Vagina (tissue), 2 donors: ENCODE results near the gene EP400. TPM values are rescaled to one million over a fixed set of nuclear protein-coding genes. Genes with fewer than 3 reads are reported as not detected.

ENCODE experiments used
- DNase-seq, 2 donors: peaks; one replicate each; pipeline ENCODE4 v3.0.0-alpha.2; 2017; ENCODE audit errors: extremely low spot score in 2 of 2
- H3K27ac ChIP-seq: fragments of 200-600 bp; sonication (generic); one replicate; pipeline ENCODE4 v1.5.1; 2019
- H3K27me3 ChIP-seq: fragments of 200-600 bp; sonication (generic); one replicate; pipeline ENCODE4 v1.5.1; 2019
- H3K36me3 ChIP-seq, 2 donors: fragments of 200-600 bp; sonication (generic); one replicate each; pipeline ENCODE4 v1.5.1; 2017 to 2019
- H3K4me1 ChIP-seq: fragments of 200-600 bp; sonication (generic); one replicate; pipeline ENCODE4 v1.5.1; 2019
- H3K4me3 ChIP-seq, 2 donors: fragments of 200-600 bp; sonication (generic); 1 replicate in 1 of 2; 2 replicates in 1 of 2; pipeline ENCODE4 v1.5.1; 2016 to 2019
- H3K9me3 ChIP-seq: fragments of 200-600 bp; sonication (generic); one replicate; pipeline ENCODE4 v1.5.1; 2019
- POLR2A ChIP-seq, 2 donors: fragments of 450-650 bp; IDR thresholded peaks; one replicate each; pipeline ENCODE4 v1.6.1; 2017; ENCODE audit warnings: antibody characterized with exemption in 2 of 2, mild to moderate bottlenecking in 2 of 2, moderate library complexity in 2 of 2
- POLR2AphosphoS5 ChIP-seq, 2 donors: sonication (generic); formaldehyde crosslinking; IDR thresholded peaks; one replicate each; pipeline ENCODE4 v1.9.0; 2017; ENCODE audit warnings: antibody characterized with exemption in 2 of 2, mild to moderate bottlenecking in 2 of 2, low read depth in 1 of 2; ENCODE audit not compliant: insufficient read depth in 1 of 2
- intact Hi-C: fragments of 100-400 bp; cut with DNase I; formaldehyde crosslinking; loops from one replicate; pipeline ENCODE4 v1.15.1; 2023
- total RNA-seq: library from RNA; depleted of rRNA; stranded (reverse); fragments of >200 nt; gene quantifications from one replicate; pipeline ENCODE4 v1.2.3, GENCODE V29; 2016
- TF ChIP-seq, protein P1 (sequence below), 3 experiments: fragments of 450-650 bp in 2 of 3; fragments of 200-600 bp in 1 of 3; sonication (generic) in 1 of 3; IDR thresholded peaks; one replicate each; pipeline ENCODE4 v1.5.1; 2017 to 2019; ENCODE audit warnings: antibody characterized with exemption in 3 of 3, mild to moderate bottlenecking in 2 of 3, moderate library complexity in 2 of 3

EP400 gene
- total RNA-seq, 1 donor from 2014 or later, result 35.6 TPM

DNA sequence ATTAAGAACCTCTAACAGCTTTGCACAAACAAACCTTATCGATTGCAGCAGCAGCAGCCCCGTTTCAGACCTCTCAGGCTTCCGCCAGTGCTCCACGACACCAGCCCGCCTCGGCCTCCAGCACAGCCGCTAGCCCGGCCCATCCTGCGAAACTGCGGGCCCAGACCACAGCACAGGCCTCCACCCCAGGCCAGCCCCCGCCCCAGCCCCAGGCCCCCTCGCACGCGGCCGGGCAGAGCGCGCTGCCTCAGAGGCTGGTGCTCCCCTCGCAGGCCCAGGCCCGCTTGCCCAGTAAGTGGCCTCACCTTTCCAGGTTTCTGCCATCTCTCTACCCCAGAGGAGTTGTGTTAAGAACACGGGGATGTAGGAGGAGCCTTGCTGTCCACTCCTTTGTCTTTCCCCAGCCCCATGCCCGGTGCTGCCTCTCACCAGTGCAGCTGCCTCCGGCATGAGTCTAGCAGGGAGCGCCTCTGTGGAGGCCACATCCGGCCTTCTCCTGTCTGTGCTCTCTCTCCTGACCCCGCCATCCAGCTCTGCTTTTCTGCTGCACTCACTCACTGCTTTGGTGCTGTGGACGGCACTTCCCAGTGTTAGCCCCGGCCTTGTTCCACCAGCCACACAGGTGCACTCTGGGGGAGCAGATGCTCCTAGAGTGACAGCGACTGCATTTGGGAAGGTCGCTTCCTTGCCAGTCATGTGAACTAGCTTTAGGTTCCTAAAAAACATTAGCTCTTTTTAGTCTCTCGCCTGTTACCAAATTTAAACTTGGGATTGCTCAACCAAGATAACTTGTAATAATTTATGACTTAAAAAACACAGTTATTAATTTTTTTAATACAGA is 71.5 kb downstream of the EP400 start:
- intact Hi-C loops, result no loop called here
- Histone ChIP-seq H3K27ac (no peak overlapping the region), H3K36me3 (peaks cover 0 to 85% of the 10 kb centered on the region in 2 donors), H3K9me3 (no peaks in the 10 kb centered on the region), H3K4me3 (no peak overlapping the region), H3K4me1 (no peaks in the 10 kb centered on the region), H3K27me3 (no peaks in the 10 kb centered on the region)
- no peak for DNase-seq
- TF ChIP-seq, protein P1, sequence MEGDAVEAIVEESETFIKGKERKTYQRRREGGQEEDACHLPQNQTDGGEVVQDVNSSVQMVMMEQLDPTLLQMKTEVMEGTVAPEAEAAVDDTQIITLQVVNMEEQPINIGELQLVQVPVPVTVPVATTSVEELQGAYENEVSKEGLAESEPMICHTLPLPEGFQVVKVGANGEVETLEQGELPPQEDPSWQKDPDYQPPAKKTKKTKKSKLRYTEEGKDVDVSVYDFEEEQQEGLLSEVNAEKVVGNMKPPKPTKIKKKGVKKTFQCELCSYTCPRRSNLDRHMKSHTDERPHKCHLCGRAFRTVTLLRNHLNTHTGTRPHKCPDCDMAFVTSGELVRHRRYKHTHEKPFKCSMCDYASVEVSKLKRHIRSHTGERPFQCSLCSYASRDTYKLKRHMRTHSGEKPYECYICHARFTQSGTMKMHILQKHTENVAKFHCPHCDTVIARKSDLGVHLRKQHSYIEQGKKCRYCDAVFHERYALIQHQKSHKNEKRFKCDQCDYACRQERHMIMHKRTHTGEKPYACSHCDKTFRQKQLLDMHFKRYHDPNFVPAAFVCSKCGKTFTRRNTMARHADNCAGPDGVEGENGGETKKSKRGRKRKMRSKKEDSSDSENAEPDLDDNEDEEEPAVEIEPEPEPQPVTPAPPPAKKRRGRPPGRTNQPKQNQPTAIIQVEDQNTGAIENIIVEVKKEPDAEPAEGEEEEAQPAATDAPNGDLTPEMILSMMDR (IDR thresholded peaks at IDR 0.05), result no peak
- TF ChIP-seq POLR2AphosphoS5 (IDR thresholded peaks at IDR 0.05; ENCODE audit: insufficient read depth in 1 of 2, low read depth in 1 of 2), result no peak
- no peak for TF ChIP-seq POLR2A (IDR thresholded peaks at IDR 0.05)

DNA sequence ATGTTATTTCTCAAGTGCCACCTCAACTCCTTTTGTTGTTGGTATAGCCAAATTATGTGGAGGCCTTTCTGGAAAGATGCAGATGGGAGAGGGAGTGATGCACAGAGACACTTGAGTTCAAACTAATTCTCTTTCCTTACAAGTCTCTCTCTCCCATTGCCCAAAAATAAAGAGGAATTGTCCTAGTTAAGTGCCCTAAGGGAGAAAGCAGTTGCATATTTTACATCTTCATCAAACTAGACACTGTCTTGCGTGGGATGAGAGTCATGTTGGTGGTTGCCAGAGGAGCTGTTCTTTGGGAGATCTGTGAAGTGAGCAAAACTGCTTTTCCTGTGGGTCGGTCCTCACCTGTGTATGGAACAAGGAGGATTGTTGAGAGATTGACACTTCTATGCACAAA is 72.2 kb downstream of the EP400 start:
- TF ChIP-seq POLR2AphosphoS5 (IDR thresholded peaks at IDR 0.05; ENCODE audit: insufficient read depth in 1 of 2, low read depth in 1 of 2) (no peak), POLR2A (IDR thresholded peaks at IDR 0.05) (no peak)
- TF ChIP-seq, protein P1 (IDR thresholded peaks at IDR 0.05), result no peak
- Histone ChIP-seq H3K4me3 (no peak overlapping the region), H3K4me1 (no peaks in the 10 kb centered on the region), H3K27me3 (no peaks in the 10 kb centered on the region), H3K27ac (no peak overlapping the region), H3K9me3 (no peaks in the 10 kb centered on the region), H3K36me3 (peaks cover 0 to 84% of the 10 kb centered on the region in 2 donors)
- intact Hi-C loops, result no loop called here
- no peak for DNase-seq

DNA sequence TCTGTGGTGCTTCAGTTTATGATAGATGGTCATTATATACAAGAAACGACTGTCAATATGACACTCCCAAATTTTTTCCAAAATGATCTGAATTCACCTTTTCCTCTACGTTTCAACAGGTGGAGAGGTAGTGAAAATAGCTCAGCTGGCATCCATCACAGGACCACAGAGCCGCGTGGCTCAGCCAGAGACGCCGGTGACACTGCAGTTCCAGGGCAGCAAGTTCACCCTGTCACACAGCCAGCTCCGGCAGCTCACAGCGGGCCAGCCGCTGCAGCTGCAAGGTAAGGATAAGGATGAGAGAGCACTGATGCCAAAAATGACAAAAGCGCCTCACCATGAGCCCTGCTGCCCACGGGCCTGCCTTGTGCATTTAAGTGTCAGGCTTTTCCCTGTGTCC is 73.9 kb downstream of the EP400 start:
- Histone ChIP-seq H3K4me1 (no peaks in the 10 kb centered on the region), H3K36me3 (peaks cover 0 to 84% of the 10 kb centered on the region in 2 donors), H3K4me3 (no peak overlapping the region), H3K9me3 (no peaks in the 10 kb centered on the region), H3K27me3 (no peaks in the 10 kb centered on the region), H3K27ac (no peak overlapping the region)
- intact Hi-C loops, result no loop called here
- no peak for TF ChIP-seq POLR2A (IDR thresholded peaks at IDR 0.05)
- TF ChIP-seq, protein P1 (IDR thresholded peaks at IDR 0.05), result no peak
- TF ChIP-seq POLR2AphosphoS5 (IDR thresholded peaks at IDR 0.05; ENCODE audit: insufficient read depth in 1 of 2, low read depth in 1 of 2), result no peak
- DNase-seq, result no peak

DNA sequence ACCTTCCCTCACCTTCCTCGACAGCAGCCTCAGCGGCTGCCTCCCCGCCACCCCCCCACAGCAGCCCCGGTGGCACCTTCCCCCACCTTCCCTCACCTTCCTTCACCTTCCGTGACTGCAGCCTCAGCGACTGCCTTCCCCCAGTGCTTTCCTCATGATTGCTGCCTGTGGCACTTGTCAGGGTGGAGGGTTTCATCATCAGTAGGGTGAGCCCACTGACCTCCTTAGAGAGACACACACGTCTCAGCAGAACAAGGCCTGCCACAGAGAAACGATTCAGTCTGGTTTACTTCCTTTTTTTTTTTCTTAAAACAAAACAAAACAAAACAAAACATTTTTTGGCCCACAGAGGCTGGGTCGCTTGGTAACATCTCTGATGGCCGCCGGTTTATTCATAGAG is 75.0 kb downstream of the EP400 start:
- no peak for DNase-seq
- H3K4me1 ChIP-seq, result no peaks in the 10 kb centered on the region

More for the DNA sequence above, 75.0 kb downstream of the EP400 start:
- no peaks in the 10 kb centered on the region for H3K9me3 ChIP-seq
- no peak overlapping the region for H3K27ac ChIP-seq
- intact Hi-C loops, result no loop called here
- no peak overlapping the region for H3K4me3 ChIP-seq
- H3K27me3 ChIP-seq, result no peaks in the 10 kb centered on the region
- H3K36me3 ChIP-seq, result peaks cover 0 to 84% of the 10 kb centered on the region in 2 donors
- TF ChIP-seq POLR2AphosphoS5 (IDR thresholded peaks at IDR 0.05; ENCODE audit: insufficient read depth in 1 of 2, low read depth in 1 of 2) (no peak), POLR2A (IDR thresholded peaks at IDR 0.05) (no peak)
- TF ChIP-seq, protein P1 (IDR thresholded peaks at IDR 0.05), result no peak
